ENCODE results near the gene MAP6.
A peak's percentile ranks its signal among the peaks of the same experiment; 100 is the strongest.

Gene MAP6

GRCh38 chr11:75547617-75548058 lies 121.2 kb downstream of the MAP6 start:
- peak; percentile 48 for DNase-seq

GRCh38 chr11:75547177-75547576 lies 121.7 kb downstream of the MAP6 start:
- no peak for DNase-seq

GRCh38 chr11:75543806-75544205 lies 125.0 kb downstream of the MAP6 start:
- no peak for DNase-seq

GRCh38 chr11:75542088-75542438 lies 126.8 kb downstream of the MAP6 start:
- no peak for DNase-seq

GRCh38 chr11:75541193-75542087 lies 127.4 kb downstream of the MAP6 start:
- DNase-seq, result no peak

GRCh38 chr11:75539459-75540334 lies 129.1 kb downstream of the MAP6 start:
- DNase-seq, result no peak

GRCh38 chr11:75538150-75538942 lies 130.5 kb downstream of the MAP6 start:
- no peak for DNase-seq

GRCh38 chr11:75537740-75538139 lies 131.1 kb downstream of the MAP6 start:
- DNase-seq, result no peak
